Caco-2 (cell line): ENCODE data around the gene STXBP5L. TPM values are rescaled to one million over a fixed set of nuclear protein-coding genes. Genes with fewer than 3 reads are reported as not detected.
"Not testable (repeated sequence)": the region's sequence is repeated elsewhere in the genome, so short reads cannot be mapped to it uniquely, and the experiment has no call there.

ENCODE experiments used
- BruUV-seq: library from RNA; stranded (reverse); fragments of 400-500 nt; replicated peaks from 2 replicates; lab custom pipeline; 2021; lab: Mats Ljungman, UMichigan
- CTCF ChIA-PET: fragments of 300-600 bp; sonication (Branson Sonifier 250); formaldehyde crosslinking; loops from one replicate; lab custom pipeline; 2022; ENCODE audit warnings: antibody characterized with exemption; lab: Charles Lee
- POLR2A ChIA-PET: fragments of 300-600 bp; sonication (Branson Sonifier 250); formaldehyde crosslinking; loops from one replicate; lab custom pipeline; 2022; ENCODE audit warnings: antibody characterized with exemption; lab: Charles Lee
- DNase-seq, 2 experiments: peaks; one replicate each; pipeline versions ENCODE4 v3.0.0 to v3.0.0-alpha.2; 2020 to 2022
- H3K27me3 ChIP-seq: replicated peaks from 2 replicates; pipeline ENCODE4 v1.6.0; 2011; ENCODE audit warnings: low read length; ENCODE audit not compliant: control insufficient read depth, insufficient read depth
- H3K36me3 ChIP-seq: 2 replicates; pipeline ENCODE4 v1.5.1; 2011; ENCODE audit warnings: low read length; ENCODE audit not compliant: control insufficient read depth, insufficient read depth
- H3K4me1 ChIP-seq: fragments of 250-450 bp; sonication (Bioruptor Pico); 2 replicates; pipeline ENCODE4 v1.5.1; 2020; ENCODE audit warnings: mild to moderate bottlenecking
- H3K4me3 ChIP-seq: 2 replicates; pipeline ENCODE4 v1.5.1; 2011; ENCODE audit warnings: low read depth, mild to moderate bottlenecking, control low read depth, low read length
- H3K9me3 ChIP-seq: fragments of 250-450 bp; sonication (Bioruptor Pico); 2 replicates; pipeline ENCODE4 v1.5.1; 2020; ENCODE audit warnings: mild to moderate bottlenecking, moderate library complexity
- H3K27ac Mint-ChIP-seq: one replicate; pipeline ENCODE4 v1.8.0; 2022; ENCODE audit warnings: mixed read lengths; ENCODE audit not compliant: unreplicated experiment
- H3K27me3 Mint-ChIP-seq: one replicate; pipeline ENCODE4 v1.8.0; 2022; ENCODE audit warnings: mixed read lengths; ENCODE audit not compliant: insufficient read depth, unreplicated experiment
- H3K36me3 Mint-ChIP-seq: one replicate; pipeline ENCODE4 v1.8.0; 2022; ENCODE audit warnings: mild to moderate bottlenecking, mixed read lengths; ENCODE audit not compliant: insufficient read depth, unreplicated experiment
- H3K4me1 Mint-ChIP-seq: one replicate; pipeline ENCODE4 v1.8.0; 2022; ENCODE audit warnings: low read depth, mixed read lengths; ENCODE audit not compliant: unreplicated experiment
- H3K4me3 Mint-ChIP-seq: one replicate; pipeline ENCODE4 v1.8.0; 2022; ENCODE audit warnings: mild to moderate bottlenecking, moderate library complexity, mixed read lengths; ENCODE audit not compliant: unreplicated experiment
- H3K9me3 Mint-ChIP-seq: one replicate; pipeline ENCODE4 v1.8.0; 2022; ENCODE audit warnings: mixed read lengths; ENCODE audit not compliant: unreplicated experiment
- CTCF ChIP-seq, 2 experiments: fragments of 200-600 bp in 1 of 2; IDR thresholded peaks; 1 replicate in 1 of 2; 2 replicates in 1 of 2; pipeline versions ENCODE4 v1.5.1 to v1.8.0; 2011 to 2022; ENCODE audit warnings: antibody characterized with exemption in 1 of 2, control low read depth in 1 of 2, inconsistent platforms in 1 of 2, low read depth in 1 of 2, low read length in 1 of 2, mild to moderate bottlenecking in 1 of 2, moderate library complexity in 1 of 2; ENCODE audit not compliant: insufficient read depth in 1 of 2, severe bottlenecking in 1 of 2, unreplicated experiment in 1 of 2
- intact Hi-C: fragments of 100-400 bp; cut with micrococcal nuclease; formaldehyde crosslinking; loops from one replicate; pipeline ENCODE4 v1.10.0; 2022; ENCODE audit not compliant: unreplicated experiment
- total RNA-seq: library from RNA; stranded (reverse); gene quantifications from 2 replicates; pipeline ENCODE4 v1.2.3, GENCODE V29; 2022

STXBP5L gene
- total RNA-seq, 1 experiment from 2014 or later = not detected

DNA sequence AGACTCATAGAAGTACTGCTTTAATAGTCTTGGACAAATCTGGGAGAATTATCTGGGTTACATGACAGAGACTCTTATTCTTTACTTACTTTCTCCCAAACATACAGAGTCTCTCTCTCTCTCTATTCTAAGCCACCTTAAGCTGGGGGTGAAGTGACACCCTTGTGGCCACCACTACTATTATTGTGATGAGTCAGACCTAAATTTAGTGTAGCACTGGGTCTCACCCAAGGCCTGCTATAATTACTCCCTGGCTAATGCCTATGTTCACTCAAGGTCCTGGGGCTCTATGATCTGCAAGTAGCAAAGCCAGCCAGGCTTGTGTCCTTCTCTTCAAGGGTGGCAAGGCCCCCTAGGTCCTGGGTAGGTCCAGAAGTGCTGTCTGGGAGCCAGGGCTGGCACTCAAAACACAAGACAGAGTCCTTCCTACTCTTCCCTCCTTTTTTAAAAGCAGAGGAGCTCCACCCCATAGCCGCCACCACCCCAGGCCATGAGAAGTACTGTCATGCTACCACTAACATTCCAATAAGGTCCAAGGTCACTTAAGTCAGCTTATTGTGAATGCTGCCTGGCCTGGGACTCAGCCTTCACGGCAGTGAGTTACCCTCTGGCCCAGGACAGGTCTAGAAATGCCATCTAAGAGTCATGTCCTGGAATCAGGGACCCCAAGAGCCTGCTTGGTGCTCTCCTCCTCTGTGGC is 454.2 kb downstream of the STXBP5L start:
- H3K9me3 Mint-ChIP-seq = no peaks in the 10 kb centered on the region
- no peak overlapping the region for H3K4me3 ChIP-seq
- CTCF ChIA-PET = no interaction called here
- H3K27me3 Mint-ChIP-seq = no peaks in the 10 kb centered on the region
- intact Hi-C loops = no loop called here
- H3K4me1 ChIP-seq = no peaks in the 10 kb centered on the region
- H3K9me3 ChIP-seq = no peaks in the 10 kb centered on the region
- no peaks in the 10 kb centered on the region for H3K27me3 ChIP-seq
- no peaks in the 10 kb centered on the region for H3K36me3 ChIP-seq
- no peak overlapping the region for H3K4me3 Mint-ChIP-seq
- BruUV-seq = no TSS peak
- H3K27ac Mint-ChIP-seq = no peak overlapping the region
- TF ChIP-seq CTCF (IDR thresholded peaks at IDR 0.05; ENCODE audit: insufficient read depth in 1 of 2, low read depth in 1 of 2, low read length in 1 of 2, severe bottlenecking in 1 of 2, unreplicated experiment in 1 of 2) = no peak
- peak in 1 of 2 experiments; percentile 2 for DNase-seq
- POLR2A ChIA-PET = no interaction called here
- H3K4me1 Mint-ChIP-seq = no peaks in the 10 kb centered on the region
- H3K36me3 Mint-ChIP-seq = no peaks in the 10 kb centered on the region

DNA sequence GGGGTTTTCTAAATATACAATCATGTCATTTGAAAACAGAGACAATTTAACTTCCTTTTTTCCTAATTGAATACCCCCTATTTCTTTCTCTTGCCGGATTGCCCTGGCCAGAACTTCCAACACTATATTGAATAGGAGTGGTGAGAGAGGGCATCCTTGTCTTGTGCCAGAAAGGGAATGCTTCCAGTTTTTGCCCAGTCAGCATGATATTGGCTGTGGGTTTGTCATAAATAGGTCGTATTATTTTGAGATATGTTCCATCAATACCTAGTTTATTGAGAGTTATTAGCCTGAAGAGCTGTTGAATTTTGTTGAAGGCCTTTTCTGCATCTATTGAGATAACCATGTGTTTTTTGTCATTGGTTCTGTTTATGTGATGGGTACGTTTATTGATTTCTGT is 480.3 kb downstream of the STXBP5L start:
- BruUV-seq, H3K36me3 Mint-ChIP-seq, H3K4me3 Mint-ChIP-seq, H3K36me3 ChIP-seq, H3K9me3 ChIP-seq, intact Hi-C loops, H3K4me1 ChIP-seq, H3K4me3 ChIP-seq, CTCF ChIA-PET, H3K27ac Mint-ChIP-seq, H3K4me1 Mint-ChIP-seq, POLR2A ChIA-PET, DNase-seq, H3K27me3 ChIP-seq: not testable (repeated sequence)
- H3K27me3 Mint-ChIP-seq = peaks cover 10% of the 10 kb centered on the region
- peaks cover 23% of the 10 kb centered on the region for H3K9me3 Mint-ChIP-seq

DNA sequence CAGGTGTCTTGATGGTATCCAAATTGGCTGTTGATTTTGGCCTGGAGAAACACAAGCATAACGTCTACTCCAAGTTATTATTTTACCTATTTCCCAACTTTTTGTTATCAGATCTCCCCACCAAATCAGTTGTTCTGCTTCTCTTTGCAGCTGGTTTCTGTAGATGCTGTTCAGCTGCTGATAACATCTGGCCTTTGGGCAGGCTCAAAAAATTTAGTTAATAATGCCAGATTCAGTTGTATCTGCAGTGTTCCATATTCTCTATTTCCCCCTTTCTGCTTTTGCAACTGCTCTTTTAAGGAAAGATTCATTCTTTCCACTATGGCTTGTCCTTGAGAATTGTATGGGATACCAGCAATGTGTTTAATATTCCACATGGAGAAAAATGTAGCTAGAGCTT is 488.0 kb downstream of the STXBP5L start:
- H3K4me1 ChIP-seq, H3K27me3 Mint-ChIP-seq, H3K4me3 ChIP-seq, H3K4me3 Mint-ChIP-seq, intact Hi-C loops, CTCF ChIA-PET, H3K36me3 ChIP-seq, BruUV-seq, POLR2A ChIA-PET, DNase-seq, H3K27ac Mint-ChIP-seq, H3K27me3 ChIP-seq, H3K4me1 Mint-ChIP-seq, H3K9me3 ChIP-seq, H3K36me3 Mint-ChIP-seq: not testable (repeated sequence)
- H3K9me3 Mint-ChIP-seq = peaks cover 14% of the 10 kb centered on the region

DNA sequence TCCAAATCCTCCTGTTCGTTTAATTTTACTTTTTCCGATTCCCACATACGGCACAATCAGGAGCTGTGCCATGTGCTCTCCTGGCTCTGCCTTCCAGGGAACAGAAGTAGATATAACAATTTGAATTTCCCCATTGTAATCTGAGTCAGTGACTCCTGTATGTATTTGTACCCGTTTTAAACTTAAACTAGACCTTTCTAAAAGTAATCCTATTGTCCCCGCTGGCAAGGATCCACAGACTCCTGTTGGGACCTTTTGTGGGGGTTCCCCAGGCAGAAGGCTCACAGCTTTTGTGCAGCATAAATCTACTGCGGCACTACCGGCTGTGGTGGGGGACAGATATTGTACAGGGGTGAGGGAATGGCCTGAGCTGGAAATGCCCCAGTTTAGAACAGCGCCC is 490.0 kb downstream of the STXBP5L start:
- H3K36me3 Mint-ChIP-seq, H3K4me1 ChIP-seq, intact Hi-C loops, H3K4me1 Mint-ChIP-seq, H3K4me3 ChIP-seq, H3K27me3 ChIP-seq, H3K9me3 ChIP-seq, H3K27ac Mint-ChIP-seq, POLR2A ChIA-PET, H3K36me3 ChIP-seq, DNase-seq, CTCF ChIA-PET, H3K27me3 Mint-ChIP-seq, BruUV-seq, H3K4me3 Mint-ChIP-seq: not testable (repeated sequence)
- peaks cover 13% of the 10 kb centered on the region for H3K9me3 Mint-ChIP-seq
